GM03348 (cell line): ENCODE measurements around the gene ARHGEF26.

Source experiments
- DNase-seq: peaks from one replicate; pipeline ENCODE4 v3.0.0; 2012; ENCODE audit warnings: low spot score

ARHGEF26 gene

DNA sequence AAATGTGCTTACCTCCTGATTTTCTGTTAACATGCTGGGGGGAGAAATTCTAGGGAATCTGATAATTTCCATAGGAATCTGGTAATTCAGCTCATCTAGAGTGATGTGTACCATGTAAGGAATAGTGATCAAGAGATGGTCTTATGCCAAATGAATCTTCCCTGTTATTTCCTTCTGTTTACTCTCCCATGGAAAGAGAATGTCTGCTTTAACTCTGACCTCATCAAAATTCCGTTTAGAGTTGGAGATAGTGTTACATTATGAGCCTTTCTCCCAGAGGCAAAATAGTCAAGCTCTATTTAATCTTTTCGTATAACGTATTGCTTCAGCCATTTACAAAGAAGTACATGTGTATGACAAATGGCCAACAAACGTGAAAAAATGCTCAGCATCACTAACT, 76.6 kb downstream of the ARHGEF26 start:
- no peak for DNase-seq

DNA sequence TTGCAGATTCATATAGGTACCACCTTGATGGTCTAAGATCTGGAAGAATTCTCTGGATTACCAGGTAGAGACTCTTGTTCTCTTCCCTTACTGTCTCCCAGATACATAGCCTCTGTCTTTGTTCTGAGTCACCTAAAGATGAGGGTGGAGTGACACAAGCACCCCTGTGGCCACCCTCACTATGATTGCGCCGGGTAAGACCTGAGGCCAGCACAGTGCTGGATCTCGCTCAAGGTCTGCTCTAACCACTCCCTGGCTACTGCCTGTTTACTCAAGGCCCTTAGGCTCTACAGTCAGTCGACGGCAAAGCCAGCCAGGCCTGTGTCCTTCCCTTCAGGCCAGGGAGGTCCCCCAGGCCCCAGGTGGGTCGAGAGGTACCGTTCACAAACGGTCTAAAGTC, 88.3 kb downstream of the ARHGEF26 start:
- DNase-seq = no peak

DNA sequence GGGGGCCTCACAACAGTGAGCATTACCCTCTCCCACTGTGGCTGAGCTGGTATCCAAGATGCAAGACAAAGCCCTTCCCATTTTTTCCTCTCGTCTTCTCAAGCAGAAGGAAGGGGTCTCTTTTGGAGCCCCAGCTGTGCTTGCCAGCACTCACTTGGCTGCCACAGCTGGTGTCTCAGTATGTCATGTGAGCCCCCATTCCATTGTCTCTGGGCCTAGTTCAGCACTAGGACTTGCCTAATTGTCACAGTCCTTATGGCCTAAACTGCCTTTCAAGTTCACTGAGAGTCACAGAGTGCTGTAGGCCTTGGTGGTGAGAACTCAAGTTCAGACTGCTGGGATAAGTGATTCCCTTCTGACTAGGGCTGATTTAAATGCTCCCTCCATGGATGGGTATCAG, 89.8 kb downstream of the ARHGEF26 start:
- DNase-seq = no peak

DNA sequence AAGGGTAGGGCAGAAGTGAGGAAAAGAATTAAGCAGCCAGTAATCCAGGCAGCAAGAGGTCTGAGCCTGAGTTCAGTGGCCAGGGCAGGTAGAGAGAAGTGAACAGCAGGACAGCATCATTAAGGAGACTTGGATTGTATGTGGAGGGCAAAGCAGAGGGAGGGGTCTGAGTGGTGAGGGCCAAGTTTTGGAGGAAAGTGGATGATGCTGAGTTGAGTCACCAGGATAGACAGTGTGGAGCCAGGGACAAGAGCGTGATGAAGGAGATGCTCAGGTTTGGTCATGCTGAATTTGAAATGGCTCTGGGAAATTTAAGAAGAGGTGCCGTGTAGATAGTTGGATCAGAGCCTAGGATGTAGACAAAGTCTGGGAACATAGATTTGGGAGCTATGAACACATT, 93.1 kb downstream of the ARHGEF26 start:
- peak; percentile 22 for DNase-seq

DNA sequence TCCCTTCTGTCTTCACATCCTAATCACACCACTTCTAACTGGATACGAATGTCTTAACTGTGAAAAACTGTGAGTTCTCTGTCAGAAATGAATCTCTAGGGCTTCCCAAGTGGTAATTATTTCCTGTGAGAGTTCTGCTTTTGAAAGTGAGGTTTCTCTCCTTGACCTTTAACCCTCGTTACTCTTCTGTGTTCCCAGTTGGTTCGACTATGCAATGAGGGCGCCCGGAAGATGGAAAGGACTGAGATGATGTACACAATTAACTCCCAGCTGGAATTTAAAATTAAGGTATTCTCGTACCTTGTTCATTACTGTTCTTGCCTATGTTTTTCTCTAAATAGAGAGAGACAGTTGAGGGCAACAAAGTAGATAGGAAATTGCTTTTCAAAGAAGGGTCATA, 96.5 kb downstream of the ARHGEF26 start:
- DNase-seq = no peak

DNA sequence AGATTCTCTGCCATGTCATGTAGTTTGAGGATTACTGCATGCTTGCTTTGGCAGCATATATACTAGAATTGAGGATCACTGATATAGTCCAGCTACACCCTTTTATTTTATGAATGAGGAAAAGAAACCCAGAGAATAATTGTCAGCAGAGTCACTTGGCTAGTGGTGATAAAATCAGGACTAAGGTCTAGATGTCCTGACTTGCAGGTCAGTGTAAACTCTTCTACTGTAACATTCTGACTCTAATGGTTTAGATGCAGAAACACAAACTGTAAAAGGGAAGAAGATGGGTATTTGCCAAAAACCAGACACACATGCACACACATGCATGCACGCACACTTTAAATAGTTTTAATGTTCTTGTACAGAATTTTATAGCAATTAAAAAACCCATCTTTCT, 97.5 kb downstream of the ARHGEF26 start:
- no peak for DNase-seq

DNA sequence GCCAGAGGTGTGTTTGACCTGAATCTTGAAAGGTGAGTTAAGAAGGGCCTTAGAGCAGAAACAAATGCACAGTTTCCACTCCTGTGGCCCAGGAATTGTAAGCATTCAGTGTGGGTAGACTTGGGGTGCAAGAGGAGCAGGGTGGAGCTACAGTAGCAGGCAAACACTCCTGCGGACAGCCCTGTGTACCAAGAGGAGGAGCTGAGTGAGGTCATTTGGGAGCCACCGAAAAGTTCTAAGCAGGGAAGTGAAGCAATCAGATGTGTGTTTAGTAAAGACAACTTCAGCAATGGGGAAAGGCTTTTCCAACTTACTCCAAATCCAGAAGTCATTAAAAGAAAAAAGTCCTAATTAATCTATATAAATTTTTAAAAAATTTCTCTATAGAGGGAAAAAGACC, 99.3 kb downstream of the ARHGEF26 start:
- DNase-seq = no peak

DNA sequence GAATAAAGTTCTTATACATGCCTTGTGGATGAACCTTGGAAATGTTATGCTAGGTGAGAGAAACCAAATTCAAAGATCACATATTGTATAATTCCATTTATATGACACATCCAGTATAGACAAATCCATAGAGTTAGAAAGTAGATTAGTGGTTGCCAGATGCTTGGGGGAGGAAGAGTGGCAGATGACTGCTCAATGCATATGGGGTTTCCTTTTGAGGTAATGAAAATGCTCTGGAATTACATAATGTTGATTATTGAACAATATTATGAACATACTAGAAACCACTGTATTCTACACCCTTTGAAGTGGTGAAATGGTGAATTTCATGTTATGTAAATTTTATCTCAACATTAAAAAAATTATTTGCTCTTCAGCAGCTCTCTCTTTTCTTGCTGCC, 102.3 kb downstream of the ARHGEF26 start:
- no peak for DNase-seq

DNA sequence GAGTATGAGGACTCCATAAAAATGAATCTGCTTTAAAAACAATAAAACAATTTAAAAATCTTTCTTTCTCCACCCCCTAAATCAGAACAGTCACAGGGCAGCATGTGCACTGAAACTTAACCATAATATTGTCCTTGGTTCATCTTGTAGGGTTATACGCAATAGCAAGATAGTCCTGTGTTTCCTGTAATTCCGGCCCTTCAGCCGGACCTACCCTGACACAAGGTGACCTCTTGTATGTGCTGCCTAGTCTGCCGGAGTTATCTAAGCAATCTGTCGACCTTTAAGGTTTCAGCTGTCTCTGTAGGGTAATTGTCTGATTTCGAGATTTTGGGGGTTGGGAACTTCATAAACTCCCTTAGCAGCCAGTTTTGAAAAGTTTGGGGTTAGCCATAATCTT, 103.2 kb downstream of the ARHGEF26 start:
- no peak for DNase-seq

DNA sequence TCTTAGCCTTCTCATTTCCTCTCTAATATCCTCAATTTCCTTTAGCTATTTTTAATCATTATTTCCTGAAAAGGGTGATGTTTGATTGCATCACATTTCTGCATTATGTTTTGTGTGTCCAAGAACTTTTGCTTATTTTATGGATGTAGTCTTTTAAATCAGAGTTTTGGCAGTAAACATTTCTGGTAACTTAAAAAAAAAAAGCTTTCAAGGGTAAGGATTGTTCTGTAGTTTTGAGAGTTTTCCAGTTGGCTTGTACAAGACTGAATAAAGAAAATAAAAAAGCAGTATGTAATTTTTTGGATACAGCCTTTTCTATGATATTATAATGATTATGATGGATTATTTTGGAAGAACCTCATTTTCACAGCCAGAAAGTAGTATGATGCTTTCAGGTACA, 103.7 kb downstream of the ARHGEF26 start:
- no peak for DNase-seq

DNA sequence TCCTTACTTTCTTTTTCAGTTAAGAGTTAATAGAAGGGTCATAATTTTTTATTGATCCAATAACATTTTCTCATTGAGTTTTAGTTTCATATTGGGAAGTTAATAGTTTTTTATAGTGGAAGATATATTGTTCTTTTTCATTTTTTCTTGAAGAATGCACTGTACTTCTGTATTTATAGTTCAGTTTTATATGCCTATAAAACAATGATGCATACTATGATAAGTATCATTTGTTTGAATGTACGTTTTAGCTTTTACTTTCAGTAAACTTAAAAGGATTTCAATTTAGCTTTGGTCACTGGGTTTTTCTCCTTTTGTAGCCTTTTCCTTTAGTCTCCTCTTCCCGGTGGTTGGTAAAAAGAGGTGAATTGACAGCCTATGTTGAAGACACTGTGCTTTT, 104.3 kb downstream of the ARHGEF26 start:
- no peak for DNase-seq

DNA sequence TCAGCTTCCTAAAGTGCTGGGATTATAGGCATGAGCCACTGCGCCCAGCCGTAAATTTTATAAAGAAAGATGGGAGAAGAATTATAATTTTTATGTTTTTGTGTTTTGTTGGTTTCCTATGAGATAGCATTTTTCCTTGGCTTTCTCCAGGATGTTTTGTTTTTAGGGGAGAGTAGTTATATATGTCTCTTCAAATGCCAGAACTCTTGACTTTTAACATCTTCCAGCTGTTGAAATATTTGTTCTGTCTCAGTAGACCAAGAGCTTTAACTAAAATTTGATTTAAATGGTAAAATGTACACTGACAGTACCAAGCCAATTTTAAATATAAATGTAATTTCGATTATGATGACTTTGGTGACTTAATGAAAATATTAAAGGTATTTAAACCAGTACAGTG, 106.3 kb downstream of the ARHGEF26 start:
- DNase-seq = no peak

DNA sequence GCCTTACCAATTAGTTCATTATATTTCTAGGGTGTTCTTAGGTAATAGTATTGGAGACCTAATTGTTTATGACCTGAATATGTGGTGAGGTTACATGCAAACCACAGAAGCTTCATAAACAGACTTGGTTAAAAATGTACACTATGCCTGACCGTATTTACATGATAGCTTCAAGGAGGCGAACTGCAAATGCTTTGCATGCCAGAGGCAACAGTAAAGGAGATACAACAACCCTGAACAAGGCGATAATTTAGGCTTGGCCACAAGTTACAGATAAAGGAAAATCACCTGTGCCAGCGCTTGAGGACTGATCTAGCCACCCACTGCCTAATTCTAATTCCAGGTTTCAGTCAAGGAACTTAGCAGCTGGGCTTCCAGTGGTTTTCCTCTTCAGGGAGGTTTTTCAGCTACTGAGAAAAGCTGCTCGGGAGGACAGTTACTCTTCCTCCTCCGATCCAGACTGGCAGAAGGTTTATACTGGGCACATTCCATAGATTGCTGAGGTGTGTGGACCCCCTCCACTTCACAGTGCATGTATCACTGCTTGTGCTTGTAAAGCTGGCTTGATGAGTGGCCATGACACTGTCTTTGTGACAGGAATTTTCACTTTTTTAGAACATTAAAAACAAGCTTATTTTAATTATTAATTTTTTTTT, 107.5 kb downstream of the ARHGEF26 start:
- DNase-seq = no peak

DNA sequence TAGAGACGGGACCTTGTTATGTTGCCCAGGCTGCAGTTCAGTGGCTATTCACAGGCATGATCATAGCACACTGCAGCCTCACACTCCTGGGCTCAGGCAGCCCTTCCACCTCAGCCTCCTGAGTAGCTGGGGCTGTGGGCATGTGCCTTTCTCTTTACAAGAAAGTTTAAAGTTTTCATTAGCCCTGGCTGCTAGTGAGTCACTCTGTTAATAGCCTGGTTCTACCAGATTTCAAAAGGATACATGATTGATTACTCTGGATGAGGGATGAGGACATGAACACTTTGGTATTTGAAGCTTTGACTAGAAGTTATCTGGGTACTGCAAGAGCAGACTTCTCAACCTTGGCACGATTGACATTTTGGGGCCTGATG, 108.0 kb downstream of the ARHGEF26 start:
- no peak for DNase-seq

DNA sequence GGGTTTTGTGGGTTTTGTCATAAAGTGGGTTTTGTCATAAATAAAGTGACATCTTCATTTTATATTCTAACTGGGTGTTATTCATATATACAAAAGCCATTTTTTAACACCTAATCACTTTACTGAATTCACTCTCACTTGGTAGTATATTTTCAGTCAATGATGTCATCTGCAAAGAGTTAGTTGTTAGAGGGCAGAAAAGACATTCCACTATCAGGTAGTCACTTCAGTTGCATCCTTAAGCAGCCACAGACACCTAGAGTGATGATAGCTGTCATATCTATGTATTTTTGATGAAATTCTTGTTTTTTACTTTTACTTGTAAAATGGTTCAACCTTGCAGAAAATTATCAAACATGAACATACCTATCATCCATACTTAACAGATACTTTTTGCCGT, 114.1 kb downstream of the ARHGEF26 start:
- DNase-seq = peak; percentile 27

DNA sequence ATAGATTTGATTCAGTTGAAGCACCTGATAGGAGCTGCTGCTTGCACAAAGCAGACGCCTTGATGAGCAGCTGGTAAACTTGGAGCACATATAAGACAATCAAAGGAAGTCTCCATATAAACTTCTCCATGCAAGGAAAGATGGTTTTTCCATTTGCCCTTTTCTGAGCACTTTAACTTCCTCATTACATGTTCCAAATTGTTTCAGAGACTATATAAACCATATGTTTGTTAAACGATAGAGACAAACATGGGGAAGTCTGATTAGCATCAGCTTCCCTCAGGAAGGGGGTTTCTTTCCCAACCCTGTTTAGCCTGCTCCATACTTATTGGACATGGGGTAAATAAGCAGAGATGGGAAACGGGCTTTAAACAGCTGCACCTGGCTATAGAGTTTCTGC, 115.1 kb downstream of the ARHGEF26 start:
- DNase-seq = no peak

DNA sequence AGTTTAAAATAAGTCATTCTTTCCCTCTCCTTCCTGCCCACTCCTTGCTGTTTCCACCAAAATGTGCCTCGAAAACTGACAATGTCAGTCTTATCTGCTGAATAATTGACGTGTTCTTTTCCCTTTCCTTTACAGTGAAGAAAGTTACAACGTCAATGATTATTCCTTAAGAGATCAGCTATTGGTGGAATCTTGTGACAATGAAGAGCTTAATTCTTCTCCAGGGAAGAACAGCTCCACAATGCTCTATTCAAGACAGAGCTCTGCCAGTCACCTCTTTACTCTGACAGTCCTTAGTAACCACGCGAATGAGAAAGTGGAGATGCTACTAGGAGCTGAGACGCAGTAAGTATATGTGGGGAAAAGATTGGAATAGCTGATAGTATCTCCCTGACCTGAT, 119.0 kb downstream of the ARHGEF26 start:
- no peak for DNase-seq

DNA sequence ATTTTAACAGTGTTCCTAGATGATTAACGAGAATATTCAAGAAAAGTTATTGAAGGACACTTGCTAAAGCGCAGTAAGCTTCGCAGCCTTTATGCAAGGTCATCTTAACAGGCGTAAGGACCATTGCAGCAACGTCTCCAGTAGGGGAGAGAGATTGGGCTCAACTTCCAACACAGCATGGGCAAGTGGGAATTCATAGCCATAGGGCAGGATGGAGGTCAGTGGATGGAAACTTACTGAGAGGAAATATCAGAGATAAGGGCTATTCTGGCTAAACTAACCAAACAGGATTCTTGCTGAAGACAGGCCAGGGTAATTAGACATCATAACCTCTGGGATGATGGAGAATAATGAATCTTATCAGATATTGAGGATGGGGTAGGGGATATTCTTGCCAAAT, 120.3 kb downstream of the ARHGEF26 start:
- no peak for DNase-seq

DNA sequence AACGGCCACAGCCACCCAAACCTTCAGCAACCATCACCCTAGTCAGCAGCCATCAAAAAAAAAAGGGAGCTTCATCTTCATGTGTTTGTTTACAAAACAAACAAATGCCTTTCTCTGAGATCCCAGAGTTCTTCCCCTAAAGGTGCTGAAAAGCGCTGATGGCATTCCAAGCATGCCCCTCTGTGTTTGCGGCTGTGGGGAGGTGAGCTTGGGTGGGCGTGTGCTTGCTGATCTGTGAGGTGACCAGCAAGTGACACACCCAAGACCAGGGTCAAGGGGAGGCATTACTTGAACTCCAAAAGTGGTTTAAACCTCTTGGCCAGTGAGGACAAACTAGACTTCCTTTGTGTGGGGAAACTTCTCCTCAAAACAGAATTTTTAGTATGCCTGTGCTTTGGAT, 121.6 kb downstream of the ARHGEF26 start:
- DNase-seq = no peak

DNA sequence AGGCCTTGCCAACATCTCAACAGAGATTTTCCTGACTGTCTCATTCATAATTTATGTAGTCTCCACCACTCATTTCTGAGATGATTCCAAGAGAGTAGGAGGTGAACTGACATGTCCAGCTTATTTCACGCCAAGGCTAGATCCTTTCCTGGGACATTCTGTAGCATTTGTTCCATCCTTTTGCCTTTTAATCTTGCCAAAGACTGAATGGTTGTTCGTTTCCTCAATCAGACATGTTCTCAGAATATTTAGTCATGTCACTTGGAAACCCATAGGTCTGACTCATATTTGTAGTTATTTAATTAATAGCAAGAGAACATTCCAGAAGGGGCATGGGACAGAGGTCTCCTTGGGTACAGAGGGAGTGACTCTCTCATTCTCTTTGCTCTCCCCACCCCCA, 122.2 kb downstream of the ARHGEF26 start:
- DNase-seq = peak; percentile 45

DNA sequence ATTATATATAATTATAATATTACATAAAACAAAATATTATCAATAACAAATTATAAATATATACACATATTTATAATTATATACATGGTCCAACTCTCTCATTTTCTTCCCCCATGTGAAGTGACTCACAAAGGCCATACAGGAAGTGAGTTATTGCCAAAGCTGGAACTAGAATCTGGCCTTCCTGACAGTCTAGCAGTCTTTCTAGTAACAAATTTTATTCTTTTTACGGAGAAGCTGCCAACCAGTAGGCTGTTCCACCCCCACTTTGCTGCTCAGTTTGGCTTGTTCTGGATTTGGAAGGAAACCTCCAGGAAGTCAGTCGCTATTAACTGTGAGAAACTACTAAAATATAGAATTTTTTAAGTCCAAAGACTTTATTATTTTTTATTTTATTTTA, 123.5 kb downstream of the ARHGEF26 start:
- peak; percentile 55 for DNase-seq

DNA sequence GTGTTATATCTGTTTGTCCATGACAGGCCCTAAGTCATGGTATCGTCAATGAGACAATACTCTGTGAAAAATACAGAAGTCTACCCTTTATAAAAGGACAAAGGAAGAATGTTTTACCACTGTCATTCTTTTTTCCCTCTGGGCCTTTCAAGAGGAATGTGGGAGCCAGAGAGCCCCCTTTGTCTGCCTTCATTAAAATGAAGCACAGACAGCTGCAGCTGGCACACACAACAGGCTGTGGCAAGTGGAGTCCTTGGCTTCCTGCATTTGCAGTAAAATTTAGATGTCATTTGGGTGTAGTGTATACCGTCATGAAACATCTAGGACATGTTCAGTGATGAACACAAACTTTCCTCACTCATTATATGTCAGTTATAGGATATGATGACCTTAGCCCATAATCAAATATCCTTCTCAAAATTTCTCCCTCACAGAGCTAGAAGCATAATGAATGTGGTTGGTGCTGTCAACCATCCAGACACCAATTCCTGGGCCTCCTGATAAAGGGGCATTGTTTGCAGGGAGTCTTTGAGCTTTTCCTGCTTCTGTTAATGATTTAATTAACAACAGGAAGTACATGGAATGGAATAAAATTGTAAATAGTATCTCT, 126.7 kb downstream of the ARHGEF26 start:
- no peak for DNase-seq

DNA sequence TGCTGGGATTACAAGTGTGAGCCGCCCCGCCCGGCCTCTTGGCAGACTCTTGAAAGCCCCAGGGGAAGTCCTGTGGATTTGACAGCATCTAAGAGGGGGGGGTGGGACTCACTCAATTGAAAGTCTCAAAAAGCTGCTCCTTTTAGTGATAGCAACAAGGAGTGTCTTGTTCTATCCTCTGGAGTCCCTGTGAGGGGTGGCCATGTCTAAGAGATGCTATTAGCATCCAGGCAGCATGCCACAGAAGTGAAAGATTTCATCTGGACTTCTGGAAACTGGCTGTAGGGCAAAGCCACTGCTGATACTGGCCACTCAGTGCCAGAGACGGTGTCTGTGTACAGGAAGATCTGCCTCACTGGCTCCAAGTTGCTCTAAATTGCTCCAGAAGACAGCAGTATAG, 129.1 kb downstream of the ARHGEF26 start:
- DNase-seq = no peak

DNA sequence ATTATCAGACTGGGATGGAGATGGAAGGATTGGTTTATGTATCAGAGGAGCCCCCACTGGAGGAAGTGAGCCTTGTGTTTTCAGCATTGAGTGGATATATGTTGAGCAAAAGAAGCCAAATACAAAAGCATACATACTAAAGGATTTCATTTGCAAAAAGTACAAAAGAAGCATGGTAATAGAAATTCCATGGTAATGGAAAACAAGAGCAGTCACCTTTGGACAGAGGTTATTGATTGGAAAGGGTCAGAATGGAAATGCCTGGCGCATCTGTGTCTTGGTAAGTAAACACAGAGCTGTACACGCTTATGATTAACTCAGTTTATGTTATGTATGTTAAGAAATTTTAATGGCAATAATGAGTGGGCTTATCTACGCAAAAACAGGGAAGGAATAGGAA, 130.4 kb downstream of the ARHGEF26 start:
- DNase-seq = no peak
